Middle frontal gyrus (tissue), 1 donor: ENCODE results near the gene ZC3HAV1L.
"Not testable (repeated sequence)": the region's sequence is repeated elsewhere in the genome, so short reads cannot be mapped to it uniquely, and the experiment has no call there.

Experiments used
- DNase-seq: peaks from one replicate; pipeline ENCODE4 v3.0.0-alpha.2; 2015; ENCODE audit warnings: low spot score; ENCODE audit errors: extremely low spot score

ZC3HAV1L gene

GRCh38 chr7:139054101-139054500 is 18.3 kb upstream of the ZC3HAV1L start:
- no peak for DNase-seq

GRCh38 chr7:139051655-139052054 is 15.8 kb upstream of the ZC3HAV1L start:
- no peak for DNase-seq

GRCh38 chr7:139049936-139050335 is 14.1 kb upstream of the ZC3HAV1L start:
- DNase-seq = no peak

GRCh38 chr7:139049111-139049510 is 13.3 kb upstream of the ZC3HAV1L start:
- no peak for DNase-seq

- no peak for DNase-seq
These were observed 12.1 kb upstream of the ZC3HAV1L start for GRCh38 chr7:139047970-139048369.

GRCh38 chr7:139046143-139046542 is 10.3 kb upstream of the ZC3HAV1L start:
- no peak for DNase-seq

DNA sequence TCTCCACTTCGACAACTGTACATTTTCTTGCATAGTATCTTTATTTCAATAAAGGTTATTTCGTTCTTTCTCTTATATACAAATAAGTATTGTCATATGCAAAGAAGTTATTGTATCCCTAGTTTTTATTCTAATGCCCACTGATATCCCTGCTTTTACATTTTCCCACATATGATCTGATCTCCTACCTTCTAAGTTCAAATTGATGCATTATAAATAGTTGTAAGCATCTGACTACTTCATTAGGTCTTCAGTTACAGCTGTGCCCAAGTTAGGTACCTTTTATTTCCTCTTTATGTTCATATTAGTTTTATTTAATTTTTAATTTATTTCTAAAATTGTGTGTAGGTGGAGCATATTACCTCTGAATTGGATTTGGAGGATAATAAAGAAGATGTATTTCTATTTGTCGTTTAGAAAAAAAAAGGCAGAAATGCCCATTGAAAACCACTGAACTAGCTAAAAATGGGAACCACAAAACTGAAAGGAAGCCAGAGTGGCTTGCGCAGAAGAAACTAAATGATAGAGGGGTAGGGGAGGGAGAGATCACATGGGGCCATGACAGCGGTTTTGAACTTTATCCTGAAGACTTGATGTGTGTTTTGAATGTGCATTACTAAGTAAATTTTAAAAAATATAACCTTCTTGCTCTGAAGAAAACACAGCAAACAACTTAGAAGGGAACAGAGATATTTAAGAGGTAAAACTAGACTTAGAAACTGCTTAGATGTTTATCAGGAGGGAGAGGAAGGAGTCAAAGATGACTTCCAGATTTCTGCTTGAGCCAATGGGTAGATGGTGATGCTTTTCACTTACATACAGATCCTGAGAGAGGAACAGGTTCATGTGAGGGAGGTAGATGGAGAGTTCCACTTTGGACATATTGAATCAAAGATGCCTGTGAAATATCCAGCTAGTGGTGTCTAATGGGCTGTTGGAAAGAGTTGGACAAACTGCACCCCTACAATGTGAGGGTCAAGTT is 9.3 kb upstream of the ZC3HAV1L start:
- no peak for DNase-seq

- DNase-seq = no peak
These were observed 8.3 kb upstream of the ZC3HAV1L start for GRCh38 chr7:139043823-139044812.

DNA sequence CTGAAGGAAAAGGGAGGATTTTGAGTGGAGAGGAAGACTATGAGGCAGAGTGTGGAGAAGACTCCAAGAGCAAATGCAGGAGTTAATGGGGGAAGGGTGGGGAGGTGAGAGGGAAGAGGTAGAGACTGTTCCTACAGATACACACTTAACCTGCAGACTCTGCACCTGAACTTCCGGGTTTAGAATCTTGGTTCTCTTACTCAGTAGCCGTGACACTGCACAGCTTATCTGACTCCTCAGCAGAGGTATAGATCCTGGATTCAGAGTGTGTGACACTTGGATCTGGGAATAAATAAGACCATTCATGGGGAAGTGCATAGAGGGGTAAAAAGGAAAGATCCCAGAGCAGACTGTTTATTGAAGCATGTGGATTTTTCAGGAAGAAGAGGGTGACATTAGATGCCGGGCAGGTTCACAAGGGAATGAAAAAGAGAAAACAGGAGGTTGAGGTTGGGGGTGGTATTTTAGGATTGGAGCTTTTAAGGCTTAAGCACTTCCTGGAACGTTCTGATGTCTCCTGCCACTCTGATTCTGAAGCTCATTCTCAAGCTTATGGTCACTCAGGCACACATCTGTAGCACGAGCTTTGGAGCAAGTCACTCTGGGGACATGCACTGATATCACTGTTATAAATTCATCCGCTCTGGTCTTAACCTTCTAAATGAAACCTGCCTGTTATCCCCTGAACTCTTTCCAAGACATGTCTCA is 5.7 kb upstream of the ZC3HAV1L start:
- no peak for DNase-seq

DNA sequence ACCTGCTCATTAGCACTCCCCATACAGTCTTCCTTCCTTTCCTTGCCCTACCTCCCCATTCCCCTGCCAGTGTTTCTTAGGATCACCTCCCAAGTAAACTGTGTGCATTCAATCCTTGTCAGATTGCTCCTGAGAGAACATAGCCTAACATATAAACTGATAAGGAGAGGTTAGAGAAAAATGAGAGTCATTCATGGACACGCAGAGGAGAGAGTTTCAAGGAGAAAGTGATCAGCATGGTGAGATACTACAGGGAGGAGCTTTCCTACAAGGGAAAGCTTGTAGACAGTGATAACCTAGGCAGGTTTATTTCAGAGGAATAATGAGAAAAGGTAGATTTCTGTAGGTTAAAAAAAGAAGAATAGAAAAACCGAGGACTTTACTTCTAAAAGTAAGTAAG is 2.8 kb upstream of the ZC3HAV1L start:
- DNase-seq = no peak

DNA sequence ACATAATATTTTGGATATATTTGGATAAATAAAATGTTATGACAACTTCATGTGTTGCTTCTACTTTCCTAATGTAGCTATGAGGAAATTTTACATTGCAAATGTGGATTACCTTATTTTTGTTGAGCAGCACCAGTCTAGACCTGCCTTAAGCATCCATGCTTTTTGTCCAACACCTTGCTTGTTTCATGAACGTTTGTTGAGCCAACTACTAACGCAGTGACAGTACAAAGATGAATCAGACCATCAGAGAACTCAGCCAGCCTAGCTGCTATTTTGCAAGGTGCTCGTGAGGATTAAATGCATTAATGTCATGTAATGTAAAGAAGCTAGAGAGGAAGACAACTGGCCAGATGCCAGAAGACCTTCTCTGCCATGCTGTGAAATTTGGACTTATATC is 1.1 kb upstream of the ZC3HAV1L start:
- no peak for DNase-seq

- no peak for DNase-seq
These were observed 822 bp downstream of the ZC3HAV1L start for GRCh38 chr7:139034855-139035585.

DNA sequence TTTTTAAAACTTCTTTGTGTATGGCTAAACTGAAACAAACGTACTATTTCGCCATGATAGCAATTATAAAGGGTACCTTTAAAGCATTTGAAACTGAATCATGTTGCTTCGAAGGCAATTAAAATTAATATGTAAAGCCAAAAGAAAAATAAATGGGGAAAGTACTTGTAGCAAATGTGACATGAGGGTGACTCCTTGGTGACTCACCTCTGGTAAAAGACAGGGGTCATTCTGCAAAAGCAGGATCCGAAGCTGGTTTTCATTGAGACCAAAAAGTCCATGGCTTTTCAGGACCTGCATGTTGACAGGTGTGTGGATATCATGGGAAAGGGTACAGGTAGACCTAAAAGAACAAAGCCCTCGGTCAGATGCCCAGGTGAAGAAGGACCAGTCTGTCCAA is 1.5 kb downstream of the ZC3HAV1L start:
- no peak for DNase-seq

GRCh38 chr7:139033346-139034114 is 2.3 kb downstream of the ZC3HAV1L start:
- no peak for DNase-seq

DNA sequence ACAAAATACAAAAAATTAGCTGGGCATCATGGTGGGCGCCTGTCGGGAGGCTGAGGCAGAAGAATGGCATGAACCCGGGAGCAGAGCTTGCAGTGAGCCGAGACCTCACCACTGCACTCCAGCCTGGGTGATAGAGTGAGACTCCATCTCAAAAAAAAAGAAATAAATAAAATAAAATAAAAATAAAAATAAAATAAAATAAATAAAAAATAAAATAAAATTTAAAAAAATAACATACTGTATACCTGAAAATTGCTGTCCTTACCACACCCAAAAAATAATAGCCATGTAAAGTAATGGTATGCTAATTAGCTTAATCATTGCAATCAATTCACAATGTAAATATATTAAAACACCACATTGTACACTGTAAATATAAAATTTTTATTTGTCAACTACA is 3.4 kb downstream of the ZC3HAV1L start:
- no peak for DNase-seq

- no peak for DNase-seq
These were observed 6.5 kb downstream of the ZC3HAV1L start for GRCh38 chr7:139029353-139029752.

DNA sequence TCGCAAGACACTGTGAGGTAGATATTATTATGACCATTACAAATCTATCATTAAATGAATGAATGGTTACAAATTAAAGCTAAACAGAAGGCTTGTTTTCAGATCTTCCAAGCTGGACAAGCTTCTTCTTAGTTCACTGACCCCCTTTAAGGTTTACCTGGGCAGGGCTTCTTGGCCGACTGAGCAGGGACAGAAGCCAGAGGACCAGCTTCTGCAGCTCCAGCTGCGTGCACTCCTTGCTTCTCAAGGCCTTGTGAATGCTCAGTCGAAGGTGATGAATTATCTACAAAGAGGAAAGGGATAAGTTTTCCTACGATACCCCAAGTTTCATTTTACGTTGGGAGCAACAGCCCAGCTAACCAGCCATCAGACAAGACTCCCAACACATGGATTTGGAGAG is 9.3 kb downstream of the ZC3HAV1L start:
- no peak for DNase-seq

DNA sequence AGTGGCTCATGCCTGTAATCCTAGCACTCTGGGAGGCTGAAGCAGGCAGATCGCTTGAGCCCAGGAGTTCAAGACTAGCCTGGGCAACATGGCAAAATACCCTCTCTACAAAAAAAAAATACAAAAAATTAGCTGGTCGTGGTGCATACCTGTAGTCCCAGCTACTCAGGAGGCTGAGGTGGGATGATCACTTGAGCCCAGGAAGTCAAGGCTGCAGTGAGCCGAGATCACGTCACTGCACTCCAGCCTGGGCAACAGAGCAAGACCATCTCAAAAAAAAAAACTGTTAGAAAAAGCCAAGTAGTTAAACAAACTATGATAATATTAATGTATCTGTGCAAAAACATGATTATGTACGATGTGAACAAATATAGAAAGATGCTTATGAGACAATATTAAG is 10.0 kb downstream of the ZC3HAV1L start:
- not testable (repeated sequence) for DNase-seq

DNA sequence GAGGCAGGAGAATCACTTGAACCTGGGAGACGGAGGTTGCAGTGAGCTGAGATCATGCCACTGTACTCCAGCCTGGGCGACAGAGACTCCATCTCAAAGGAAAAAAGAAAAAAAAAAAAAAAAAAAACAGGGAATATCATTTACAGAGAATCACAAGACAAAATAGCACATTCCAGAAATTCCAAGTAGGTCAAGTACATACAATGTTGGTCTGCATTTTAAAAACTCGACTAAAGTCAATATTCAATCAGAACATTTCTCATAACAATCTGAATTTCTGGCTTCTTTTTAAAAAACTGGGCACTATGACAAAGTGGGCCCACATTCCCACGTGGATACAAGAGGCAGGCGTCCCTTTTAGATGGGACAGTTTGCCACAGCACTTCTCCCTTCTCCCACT is 12.8 kb downstream of the ZC3HAV1L start:
- DNase-seq = no peak

DNA sequence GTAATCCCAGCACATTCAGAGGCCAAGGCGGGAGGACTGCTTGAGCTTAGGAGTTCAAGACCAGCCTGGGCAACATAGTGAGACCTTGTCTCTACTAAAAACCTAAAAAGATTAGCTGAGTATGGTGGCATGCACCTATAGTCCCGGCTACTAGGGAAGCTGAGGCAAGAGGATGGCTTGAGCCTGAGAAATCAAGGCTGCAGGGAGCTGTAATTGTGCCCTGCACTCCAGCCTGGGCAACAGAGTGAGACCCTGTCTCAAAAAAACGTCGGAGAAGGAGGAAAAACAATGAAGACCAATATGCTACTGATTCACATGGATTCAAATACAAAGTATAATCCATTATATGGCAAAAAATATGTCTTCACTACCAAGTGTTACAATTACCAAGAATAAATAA is 13.6 kb downstream of the ZC3HAV1L start:
- no peak for DNase-seq
